Peyer's patch (tissue), 4 donors: ENCODE data around the gene URGCP.

Experiments
- CTCF ChIP-seq, 6 experiments: fragments of 450-650 bp in 4 of 6; fragments of 200-600 bp in 2 of 6; sonication (generic) in 1 of 6; IDR thresholded peaks; one replicate each; pipeline ENCODE4 v1.5.1; 2017 to 2019; ENCODE audit warnings: antibody characterized with exemption in 6 of 6, mild to moderate bottlenecking in 3 of 6, moderate library complexity in 1 of 6
- POLR2A ChIP-seq, 2 donors: fragments of 450-650 bp; IDR thresholded peaks; one replicate each; pipeline ENCODE4 v1.5.1; 2017; ENCODE audit warnings: antibody characterized with exemption in 2 of 2, mild to moderate bottlenecking in 2 of 2, moderate library complexity in 2 of 2

- TF ChIP-seq CTCF (IDR thresholded peaks at IDR 0.05) (no peak), POLR2A (IDR thresholded peaks at IDR 0.05) (no peak)
These were observed 31.0 kb upstream of the URGCP start for GRCh38 chr7:43937444-43937843.
